HG03045 (cell line): ENCODE data around the gene GJA9.
"Not testable (repeated sequence)": the region's sequence is repeated elsewhere in the genome, so short reads cannot be mapped to it uniquely, and the experiment has no call there.

Experiments
- ATAC-seq: cut with Tn5 transposase; IDR thresholded peaks from one replicate; pipeline ENCODE4 v1.9.1; 2021; ENCODE audit warnings: mild to moderate bottlenecking, moderate library complexity; ENCODE audit not compliant: unreplicated experiment

Gene GJA9

DNA sequence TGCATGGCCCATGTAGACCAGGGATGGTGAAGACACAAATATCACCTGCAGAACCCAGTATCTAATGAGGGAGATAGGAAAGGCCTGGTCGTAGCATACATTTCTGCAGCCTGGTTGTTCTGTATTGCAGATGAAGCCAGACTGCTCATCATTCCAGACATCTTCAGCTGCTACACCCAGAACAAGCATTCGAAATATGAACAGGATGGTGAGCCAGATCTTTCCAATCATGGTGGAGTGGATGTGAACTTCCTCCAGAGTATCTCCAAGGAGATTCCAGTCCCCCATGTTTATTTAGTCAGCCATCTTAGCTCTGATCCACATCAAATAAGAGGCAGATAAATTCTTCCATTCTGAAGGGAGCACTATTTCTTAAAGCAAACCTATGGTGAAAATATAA, 5.6 kb downstream of the GJA9 start:
- no peak for ATAC-seq

DNA sequence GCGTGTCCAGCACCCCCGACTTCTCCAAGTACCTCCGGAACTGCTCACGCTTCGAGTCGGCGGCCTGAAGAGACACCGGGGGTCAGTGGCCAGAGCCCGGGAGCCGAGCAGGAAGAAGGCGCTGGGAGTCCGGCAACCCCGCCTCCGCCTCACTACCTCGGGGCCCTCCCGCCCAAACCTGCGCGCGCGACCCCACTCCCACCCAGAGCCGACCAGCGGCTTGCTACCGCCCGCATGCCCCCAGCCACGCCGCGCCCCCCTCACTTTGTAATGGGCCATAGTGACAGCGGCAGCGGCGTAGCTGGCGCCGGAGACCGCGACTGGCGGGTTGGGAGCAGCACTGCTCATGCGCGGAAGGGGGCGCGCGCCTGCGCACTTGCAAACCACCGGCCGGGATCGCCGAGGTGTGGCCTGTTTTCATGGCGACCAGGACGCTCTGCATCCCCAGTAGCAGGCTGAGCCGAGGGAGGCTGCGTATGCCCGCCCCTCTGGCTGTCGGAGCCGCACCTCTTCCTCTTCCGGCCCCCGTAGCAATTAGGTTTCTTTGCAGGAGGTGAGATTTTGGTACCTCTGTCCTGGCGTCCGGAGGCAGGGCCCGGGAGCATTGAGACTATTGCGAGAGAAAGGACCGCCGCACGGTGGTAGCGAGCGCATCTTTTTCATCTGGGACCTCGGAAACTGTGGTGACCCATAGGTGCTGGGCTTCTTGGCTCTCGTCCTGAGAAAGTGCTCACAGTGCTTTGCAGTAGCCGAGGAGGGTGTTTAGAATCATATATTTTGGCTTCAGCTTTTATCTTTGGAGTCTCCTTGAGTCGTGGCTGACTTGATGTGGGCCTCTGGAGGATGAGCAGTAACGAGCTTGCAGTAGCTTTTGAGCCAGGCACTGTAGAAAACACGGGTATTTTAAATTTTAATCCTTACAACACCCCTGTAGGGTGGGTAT, 8.1 kb downstream of the GJA9 start, which contains the start of gene MYCBP:
TSS of gene MYCBP (minus strand) at position 322 of the 943 bp plus-strand sequence. CDS start at position 279, 43 bp downstream.
- ATAC-seq, result peak; percentile 96

DNA sequence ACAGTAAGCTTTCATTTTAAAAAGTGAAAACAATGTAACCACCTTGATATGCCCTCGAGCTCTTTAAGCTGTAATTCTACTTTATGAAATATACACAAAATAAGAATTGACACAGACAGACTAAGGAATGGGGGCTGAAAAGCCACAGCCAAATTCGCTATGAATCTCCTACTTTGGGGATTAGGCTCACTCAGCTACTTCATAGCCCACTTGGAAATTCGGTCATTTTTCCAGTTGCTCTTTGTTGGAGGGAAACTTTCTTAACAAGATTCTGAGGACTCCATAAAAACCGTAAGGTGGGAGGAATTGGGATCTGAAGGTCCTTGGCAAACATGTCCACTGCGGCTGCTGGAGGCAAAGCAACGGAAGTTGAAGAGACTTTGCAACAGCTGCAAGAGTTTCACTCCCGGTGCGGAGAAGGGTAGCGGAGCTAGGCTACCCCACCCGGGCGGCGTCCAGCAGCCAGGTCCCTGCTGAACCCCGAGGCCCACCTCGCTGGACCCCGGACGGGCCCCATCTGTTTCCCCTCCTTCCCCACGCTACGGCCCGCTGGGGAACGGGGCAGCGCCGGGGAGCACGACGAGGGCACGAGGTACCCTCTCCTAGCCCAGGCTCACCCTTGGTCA, 8.9 kb downstream of the GJA9 start:
- ATAC-seq, result peak; percentile 16

DNA sequence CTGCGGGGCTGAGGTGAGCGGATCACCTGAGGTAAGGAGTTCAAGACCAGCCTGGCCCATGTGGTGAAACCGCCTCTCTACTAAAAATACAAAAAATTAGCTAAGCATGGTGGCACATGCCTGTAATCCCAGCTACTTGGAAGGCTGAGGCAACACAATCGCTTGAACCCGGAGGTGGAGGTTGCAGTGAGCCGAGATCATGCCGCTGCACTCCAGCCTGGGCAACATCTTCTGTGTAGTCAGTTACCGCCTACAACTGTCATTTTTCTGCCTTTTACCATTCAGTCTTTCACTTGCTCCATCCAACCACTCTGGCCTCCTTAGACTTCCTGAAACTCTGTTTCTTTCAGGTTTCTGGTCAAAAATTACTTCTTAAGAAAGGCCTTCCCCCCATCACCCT, 10.4 kb downstream of the GJA9 start:
- ATAC-seq, result no peak

DNA sequence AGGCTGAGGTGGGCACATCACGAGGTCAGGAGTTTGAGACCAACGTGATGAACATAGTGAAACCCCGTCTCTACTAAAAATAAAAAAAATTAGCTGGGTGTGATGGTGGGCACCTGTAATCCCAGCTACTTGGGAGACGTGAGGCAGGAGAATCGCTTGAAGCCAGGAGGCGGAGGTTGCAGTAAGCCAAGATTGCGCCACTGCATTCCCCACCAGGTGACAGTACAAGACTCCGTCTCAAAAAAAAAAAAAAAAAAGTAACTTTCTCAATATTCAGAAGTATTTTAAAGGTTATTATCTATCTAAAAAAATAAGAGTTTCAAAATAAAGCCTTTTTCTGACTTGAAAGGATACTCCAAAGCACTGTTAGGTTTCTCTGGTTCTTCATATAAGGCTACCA, 14.2 kb downstream of the GJA9 start:
- ATAC-seq, result no peak

DNA sequence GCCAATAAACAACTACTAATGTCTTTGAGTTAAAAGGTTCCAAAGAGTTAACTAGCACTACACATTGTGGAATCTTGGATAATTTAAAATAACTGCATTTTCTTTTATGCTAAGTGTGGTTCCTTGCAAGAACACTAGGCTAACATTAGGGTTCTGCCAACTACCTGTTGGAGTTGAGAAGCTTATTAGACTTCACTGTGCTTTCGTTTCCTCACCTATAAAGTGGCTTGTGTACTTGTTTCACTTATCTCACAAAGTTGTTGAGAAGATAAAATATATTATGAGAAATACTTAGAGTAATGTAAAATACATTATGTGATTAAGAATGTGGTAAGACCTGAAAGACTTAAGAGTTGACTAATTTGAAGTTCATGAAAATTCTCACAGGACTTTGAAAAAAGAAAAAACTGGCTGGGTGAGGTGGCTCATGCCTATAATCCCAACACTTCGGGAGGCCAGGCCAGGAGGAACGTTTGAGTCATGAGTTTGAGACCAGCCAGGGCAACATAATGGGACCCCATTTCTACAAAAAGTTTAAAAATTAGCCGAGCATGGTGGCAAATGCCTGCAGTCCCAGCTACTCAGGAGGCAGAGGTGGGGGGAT, 16.2 kb downstream of the GJA9 start:
- ATAC-seq, result no peak

DNA sequence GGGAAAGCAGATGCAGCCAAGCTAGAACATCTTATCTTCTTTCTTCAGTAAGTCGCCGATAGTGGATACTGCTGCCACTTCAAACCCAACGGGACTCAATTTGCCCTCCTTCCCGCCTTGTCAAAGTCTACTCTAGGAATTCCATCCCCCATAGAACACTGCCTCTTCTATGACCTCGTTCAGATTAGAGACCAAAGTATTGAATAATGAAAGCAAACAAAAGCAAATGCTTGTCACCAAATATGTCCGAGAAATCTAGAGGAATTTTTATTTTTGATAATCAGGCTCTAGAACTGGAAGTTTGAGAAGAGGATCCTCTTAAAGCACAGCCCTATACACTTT, 21.0 kb downstream of the GJA9 start:
- ATAC-seq, result no peak

DNA sequence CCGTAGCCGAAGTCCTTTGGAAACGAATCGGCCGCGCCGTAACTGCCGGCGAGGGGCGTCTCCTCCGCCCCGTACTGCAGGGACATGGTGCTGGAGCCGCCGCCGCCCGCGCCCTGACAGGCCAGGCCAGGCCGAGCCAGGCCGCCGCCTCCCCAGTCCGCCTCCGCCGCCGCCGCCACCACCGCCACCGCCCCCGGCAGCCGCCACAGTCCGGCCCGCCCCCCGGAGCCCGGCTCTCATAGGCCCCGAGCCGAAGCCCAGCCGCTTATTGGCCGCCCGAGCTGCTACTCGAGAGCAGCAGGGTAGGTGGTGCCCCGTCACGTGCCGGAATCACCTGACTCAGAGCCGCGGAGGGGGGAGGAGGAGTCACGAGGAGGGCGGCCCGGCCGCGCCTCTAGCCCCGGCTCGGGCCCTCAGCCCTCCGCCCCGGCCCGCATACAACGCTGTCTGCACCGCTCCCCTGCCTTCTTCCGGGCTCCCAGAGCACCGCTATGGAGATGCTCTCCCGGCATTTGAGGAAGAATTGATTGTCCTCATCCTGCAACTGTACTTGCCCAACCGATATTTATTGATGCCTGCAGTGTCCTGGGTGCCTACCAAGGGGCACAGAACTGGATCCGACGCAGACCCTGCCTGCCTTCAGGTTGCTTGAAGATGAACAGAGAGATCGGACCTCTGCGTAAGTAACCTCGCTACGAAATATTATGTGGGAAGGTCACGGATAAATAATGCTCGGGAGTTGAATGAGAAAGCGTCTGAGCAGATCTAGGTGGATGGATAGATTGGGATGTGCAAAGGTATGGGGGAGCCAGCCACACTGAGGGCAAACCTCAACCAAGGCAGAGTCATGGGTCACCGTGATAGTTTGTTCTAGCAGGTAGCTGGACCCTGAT, 21.6 kb downstream of the GJA9 start, which contains the start of gene RRAGC:
TSS of gene RRAGC (minus strand) at position 212 of the 893 bp plus-strand sequence. CDS start at position 86, 126 bp downstream.
- peak; percentile 94 for ATAC-seq

DNA sequence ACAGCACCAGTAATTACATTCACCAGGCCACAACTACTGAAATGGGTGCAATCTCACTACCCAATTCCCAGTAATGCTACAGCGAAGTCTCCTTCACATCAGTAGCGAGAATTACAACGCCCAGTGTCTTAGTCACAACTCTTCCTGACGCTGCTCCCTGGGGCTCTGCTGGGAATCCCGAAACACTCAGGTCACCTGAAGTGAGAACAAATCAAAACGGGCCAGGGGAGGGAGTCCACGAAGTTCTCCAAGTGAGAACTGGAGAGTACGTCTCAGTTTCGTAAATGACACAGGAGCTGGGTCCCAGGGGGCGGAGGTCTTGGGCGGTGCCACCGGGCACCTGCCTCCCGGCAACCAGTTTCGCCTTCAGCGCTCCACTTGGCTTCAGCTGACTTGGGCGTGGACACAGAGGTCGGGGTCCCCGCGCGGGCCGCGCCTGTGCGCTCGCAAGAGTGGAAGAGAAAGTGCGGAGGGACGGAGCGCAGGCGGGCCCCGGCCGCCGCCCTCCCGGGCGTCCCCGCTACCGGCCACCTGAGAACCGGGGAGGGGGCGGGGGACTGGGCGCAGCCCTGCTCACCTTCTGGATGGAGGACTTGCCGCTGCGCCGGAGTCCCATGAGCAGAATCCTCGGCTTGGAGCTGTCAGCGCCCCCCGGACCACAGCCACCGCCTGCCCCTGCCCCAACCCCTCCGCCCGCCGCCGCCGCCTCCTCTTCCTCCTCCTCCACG, 22.4 kb downstream of the GJA9 start:
- peak; percentile 39 for ATAC-seq

DNA sequence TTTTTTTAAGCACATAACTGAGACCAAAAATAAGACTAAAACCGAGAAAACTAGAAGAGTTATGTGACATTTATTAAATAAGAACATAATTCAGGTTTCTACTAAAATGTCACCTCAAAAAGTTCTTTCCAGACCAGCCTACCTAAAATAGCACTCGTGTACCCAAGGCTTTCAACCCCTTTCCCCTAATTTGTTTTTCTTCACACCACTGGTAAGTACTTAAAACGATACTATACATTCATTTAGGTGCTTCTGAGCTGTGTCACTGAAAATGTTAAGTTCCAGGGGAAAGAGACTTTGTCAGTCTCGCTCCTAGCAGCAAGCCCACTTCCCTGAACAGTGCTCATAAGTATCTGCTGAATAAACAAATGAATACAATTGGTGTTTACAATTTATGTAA, 28.6 kb downstream of the GJA9 start:
- no peak for ATAC-seq

DNA sequence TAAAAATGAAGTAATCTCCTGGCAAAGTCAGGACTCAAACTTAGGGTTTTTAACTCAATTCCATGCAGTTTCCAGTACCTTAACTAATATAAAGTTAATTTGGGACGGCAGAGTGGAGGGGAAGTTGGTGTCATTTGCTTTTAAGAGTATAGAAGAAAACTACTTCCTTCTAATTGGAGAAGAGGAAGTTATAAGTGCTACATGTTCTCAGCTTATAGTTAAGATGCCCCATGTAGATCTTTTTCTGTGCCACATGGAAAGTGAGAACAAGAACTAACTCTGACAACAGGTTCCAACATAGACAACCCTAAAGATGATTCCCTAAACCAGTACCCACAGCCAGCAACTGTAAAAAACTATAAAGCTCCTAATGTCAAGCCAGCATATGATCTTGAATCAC, 33.3 kb downstream of the GJA9 start:
- no peak for ATAC-seq

DNA sequence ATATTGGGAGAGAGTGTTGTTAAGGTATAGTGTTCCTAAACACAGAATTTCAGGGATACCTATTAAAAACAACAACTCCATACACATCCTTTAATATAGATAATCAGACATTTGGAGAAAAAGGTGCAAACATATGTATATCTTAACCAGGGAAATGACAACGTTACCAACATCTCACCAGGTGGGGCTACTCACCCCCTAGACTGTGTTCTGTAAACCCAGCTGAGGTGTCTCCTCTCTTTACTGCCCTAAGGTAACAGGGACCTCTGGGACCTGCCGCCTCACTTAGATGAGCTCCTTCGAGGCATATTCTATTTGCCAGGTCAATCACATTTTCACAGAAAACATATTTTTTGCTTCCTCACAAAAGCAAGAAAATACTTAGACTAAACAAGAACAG, 35.2 kb downstream of the GJA9 start:
- no peak for ATAC-seq

DNA sequence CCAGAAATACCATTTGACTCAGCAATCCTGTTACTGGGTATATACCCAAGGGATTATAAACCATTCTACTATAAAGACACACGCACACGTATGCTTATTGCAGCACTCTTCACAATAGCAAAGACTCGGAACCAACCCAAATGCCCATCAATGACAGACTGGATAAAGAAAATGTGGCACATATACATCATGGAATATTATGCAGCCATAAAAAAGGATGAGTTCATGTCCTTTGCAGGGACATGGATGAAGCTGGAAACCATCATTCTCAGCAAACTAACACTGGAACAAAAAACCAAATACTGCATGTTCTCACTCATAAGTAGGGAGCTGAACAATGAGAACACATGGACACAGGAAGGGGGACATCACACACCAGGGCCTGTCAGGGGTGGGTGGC, 36.3 kb downstream of the GJA9 start:
- ATAC-seq, result not testable (repeated sequence)

DNA sequence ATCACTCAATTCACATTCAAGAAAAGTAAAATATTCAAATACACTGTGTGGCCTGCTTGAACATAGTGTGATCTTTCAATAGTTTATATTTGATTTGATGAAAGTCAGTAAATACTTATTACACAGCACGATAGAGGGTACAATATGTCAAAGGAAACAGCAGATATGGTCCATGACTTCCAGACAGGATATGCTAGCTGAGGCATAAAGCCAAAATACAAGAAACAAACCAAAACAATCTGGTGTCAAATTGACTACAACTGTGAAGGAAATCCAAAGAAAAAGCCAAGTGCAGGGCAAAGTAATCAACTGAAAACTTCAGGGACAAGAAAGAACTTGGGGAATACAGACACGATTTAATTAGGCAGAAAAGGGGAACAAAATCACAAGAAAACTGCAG, 41.1 kb downstream of the GJA9 start:
- ATAC-seq, result no peak

DNA sequence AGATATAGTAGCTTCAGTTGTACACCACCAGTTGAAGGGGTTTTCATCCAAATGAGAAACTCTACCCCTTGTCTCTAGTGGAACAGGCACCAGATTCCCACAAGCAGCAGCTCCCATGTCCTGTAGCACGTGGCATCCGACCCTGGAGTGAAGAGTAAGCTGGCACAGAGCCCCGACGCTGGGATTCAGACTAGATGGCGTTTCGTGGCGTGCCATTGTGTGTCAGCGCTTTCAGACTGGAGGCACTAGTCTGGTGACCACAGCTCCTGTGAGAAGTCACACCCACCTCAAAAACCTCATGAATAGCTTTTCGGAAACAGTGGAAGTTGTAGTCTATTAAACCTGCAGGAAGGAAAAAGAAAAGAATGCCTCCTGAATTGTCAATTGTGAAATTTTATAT, 42.0 kb downstream of the GJA9 start:
- ATAC-seq, result no peak

DNA sequence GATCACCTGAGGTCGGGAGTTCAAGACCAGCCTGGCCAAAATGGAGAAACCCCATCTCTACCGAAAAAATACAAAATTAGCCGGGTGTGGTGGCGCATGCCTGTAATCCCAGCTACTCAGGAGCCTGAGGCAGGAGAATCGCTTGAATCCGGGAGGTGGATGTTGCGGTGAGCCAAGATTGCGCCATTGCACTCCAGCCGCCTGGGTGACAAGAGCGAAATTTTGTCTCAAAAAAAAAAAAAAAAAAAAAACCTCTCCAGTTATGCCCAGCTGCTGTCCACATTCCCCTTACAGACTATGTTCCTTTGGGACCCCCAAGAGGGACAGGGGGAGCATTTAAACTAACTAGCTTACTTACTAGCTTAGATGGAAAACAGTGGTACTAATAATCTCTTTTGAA, 45.1 kb downstream of the GJA9 start:
- not testable (repeated sequence) for ATAC-seq

DNA sequence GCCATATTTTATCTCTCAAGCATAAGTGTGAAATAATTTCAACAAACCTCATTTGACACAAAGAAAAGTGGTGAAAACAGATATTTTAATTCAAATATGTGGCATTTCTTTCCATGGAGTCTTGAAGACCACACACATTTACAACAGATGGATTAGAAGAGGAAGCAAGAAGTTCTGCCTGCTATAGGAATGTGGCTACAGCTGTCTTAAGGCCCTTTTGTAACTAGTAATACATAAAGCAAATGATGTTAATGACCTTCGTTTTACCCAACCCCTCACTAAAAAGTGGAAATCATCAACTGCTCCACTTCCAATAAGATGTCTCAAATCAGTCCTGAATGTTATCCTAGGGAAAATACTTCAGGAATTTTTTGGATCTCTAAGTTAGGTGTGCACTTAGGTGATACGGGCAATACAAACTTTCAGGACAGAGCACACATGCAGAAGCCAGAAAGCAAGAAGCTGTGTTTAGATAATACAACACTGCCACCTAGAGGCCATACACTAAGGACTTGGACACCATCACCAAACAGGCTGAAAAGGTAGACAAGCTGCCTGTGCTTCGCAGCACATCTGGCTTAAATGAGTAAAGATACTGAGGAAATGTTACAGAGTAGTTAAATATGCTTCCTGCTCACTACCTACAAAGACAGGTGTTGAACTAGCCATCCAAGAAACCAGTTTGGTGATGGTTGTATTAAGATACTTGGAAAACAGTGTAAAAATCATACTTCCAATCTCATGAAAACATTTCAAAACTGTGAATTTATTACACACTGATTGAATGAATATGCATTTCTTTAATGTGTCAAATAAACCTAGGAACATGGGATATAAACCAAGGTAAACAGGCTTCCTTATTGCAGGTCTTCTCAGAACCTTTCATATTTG, 46.2 kb downstream of the GJA9 start:
- no peak for ATAC-seq

DNA sequence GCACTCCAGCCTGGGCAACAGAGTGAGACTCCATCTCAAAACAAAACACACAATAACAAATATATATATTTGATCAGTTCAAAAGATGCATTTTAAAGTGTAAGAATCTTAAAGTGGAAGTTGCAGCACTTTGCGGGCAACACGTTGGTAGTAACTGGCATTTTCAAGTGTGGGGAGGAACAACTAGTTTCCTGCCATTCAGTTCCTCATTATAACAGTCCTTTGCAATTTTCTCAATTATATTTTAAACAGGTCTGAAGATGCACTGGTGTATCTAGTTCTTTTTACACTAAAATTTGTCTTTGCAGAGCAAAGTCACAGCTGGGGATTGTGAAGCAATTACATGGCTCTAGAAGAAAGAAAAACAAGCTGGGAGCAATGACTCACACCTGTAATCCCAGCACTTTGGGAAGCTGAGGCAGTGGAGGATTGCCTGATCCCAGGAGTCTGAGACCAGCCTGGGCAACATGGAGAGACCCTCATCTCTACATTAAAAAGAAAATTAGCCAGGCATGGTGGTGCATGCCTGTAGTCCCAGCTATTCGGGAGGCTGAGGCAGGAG, 47.1 kb downstream of the GJA9 start:
- no peak for ATAC-seq

DNA sequence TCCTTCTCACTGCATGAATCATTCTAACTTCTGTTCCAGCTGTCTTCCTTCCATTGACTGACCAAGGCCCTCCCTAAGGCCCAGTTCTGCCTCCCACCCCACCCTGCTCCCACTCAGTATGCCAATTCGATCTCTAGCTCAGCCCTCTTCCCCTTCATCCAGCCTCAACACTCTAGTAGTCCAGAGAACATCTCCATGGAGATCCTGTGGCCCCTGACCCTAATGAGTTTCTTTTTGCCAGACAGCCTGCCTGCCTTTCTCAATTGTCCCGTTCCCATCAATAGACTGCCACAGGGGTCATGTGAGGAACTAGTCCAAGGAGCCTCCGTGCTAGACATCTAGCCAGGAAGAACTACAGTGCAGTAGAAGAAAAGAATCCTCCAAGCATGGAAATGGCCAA, 48.2 kb downstream of the GJA9 start:
- ATAC-seq, result no peak
